ENCODE results near the gene CMTM5. TPM values are rescaled to one million over a fixed set of nuclear protein-coding genes. Genes with fewer than 3 reads are reported as not detected.

Gene CMTM5
- polyA plus RNA-seq, 1 donor (not counting 4 experiments of a cell fraction or from before 2014, with no cell fraction given), result not detected

- Histone ChIP-seq H3K27me3 (ENCODE audit: control insufficient read depth, extremely low read depth, insufficient read depth, low read length) (no peaks in the 10 kb centered on the region), H3K27ac (ENCODE audit: control insufficient read depth, insufficient read depth, low read length) (no peak overlapping the region), H3K9ac (ENCODE audit: control insufficient read depth, extremely low read depth, insufficient read depth, low read length) (peak overlapping the region; percentile 68), H3K4me1 (ENCODE audit: control insufficient read depth, extremely low read depth, insufficient read depth, low read length) (peaks cover 21% of the 10 kb centered on the region), H3K9me3 (ENCODE audit: control insufficient read depth, low read depth, low read length) (no peaks in the 10 kb centered on the region), H3K9me1 (ENCODE audit: control insufficient read depth, extremely low read depth, insufficient read depth, low read length) (no peaks in the 10 kb centered on the region), H3K4me2 (ENCODE audit: control insufficient read depth, extremely low read depth, insufficient read depth, low read depth, low read length) (peak overlapping the region; percentile 75), H4K20me1 (ENCODE audit: control insufficient read depth, extremely low read depth, insufficient read depth, low read length) (no peaks in the 10 kb centered on the region), H2AFZ (ENCODE audit: control insufficient read depth, low read length) (peak overlapping the region; percentile 73), H3K4me3 (ENCODE audit: control insufficient read depth in 2 of 3, extremely low read depth in 1 of 3, insufficient read depth in 2 of 3, low read depth in 1 of 3, low read length in 3 of 3) (peak overlapping the region in 2 of 3 experiments; percentile 32 to 54), H3K79me2 (ENCODE audit: control insufficient read depth, insufficient read depth, low read length) (no peaks in the 10 kb centered on the region), H3K36me3 (ENCODE audit: control insufficient read depth in 2 of 2, extremely low read depth in 1 of 2, insufficient read depth in 2 of 2, low read length in 2 of 2) (no peaks in the 10 kb centered on the region)
- FAIRE-seq (no peak), DNase-seq (ENCODE audit: low read depth, low spot score) (no peak)
- no peak for TF ChIP-seq EZH2 (IDR thresholded peaks at IDR 0.05; ENCODE audit: low read length)
- TF ChIP-seq, protein P1, sequence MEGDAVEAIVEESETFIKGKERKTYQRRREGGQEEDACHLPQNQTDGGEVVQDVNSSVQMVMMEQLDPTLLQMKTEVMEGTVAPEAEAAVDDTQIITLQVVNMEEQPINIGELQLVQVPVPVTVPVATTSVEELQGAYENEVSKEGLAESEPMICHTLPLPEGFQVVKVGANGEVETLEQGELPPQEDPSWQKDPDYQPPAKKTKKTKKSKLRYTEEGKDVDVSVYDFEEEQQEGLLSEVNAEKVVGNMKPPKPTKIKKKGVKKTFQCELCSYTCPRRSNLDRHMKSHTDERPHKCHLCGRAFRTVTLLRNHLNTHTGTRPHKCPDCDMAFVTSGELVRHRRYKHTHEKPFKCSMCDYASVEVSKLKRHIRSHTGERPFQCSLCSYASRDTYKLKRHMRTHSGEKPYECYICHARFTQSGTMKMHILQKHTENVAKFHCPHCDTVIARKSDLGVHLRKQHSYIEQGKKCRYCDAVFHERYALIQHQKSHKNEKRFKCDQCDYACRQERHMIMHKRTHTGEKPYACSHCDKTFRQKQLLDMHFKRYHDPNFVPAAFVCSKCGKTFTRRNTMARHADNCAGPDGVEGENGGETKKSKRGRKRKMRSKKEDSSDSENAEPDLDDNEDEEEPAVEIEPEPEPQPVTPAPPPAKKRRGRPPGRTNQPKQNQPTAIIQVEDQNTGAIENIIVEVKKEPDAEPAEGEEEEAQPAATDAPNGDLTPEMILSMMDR (optimal IDR thresholded peaks at IDR 0.05 in 1 of 3, IDR thresholded peaks at IDR 0.05 in 1 of 3, conservative IDR thresholded peaks at IDR 0.05 in 1 of 3; ENCODE audit: extremely low read depth in 1 of 3, insufficient read depth in 2 of 3, low read length in 3 of 3), result no peak
- dilution Hi-C loops (cut with MboI; ENCODE audit: extremely low pct_ligation_motif_present, low sequenced_read_pairs), result no loop called here
Measured at GRCh38 chr14:23364164-23365035, 12.4 kb upstream of the CMTM5 start.

DNA sequence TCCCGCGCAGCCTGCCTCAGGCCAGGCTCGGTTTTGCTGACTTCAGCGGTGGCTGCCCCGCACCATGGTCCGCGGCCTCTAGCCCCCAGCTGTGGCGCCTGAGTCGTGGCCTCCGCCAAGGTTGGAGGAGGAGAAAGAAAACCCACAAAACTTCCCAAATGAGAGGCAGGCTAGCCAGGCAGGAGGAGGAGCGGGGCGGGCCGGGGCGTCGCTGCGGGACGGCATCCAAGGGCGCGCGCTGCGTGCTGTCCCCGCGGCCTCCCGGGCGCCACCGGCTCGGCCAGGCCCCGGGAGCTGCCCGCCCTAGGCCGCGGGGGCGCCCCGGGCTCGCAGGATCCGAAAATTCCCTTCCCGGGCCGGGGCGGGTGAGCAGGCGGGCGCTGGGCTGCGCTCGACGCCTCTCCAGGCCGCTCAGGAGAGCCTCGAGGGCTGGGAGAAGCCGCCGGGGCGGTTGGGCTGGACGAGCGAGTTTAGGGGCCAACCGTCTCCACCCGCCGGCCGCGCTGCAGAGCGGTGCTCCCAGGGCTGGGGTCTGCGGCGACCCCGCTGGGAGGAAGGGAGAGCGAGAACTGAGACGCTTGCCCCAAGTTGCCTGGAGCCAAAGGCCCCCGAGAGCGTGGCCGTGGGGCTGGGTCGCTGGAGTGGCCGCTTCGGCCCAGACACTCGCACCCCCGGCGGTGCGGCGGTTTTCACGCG, 11.7 kb upstream of the CMTM5 start, which contains the start of gene EFS:
Gene EFS, minus strand, starts transcription at position 137 of the 696 bp plus-strand sequence. CDS start 147 bp downstream, outside the sequence.
- no peaks in the 10 kb centered on the region for H3K27me3 ChIP-seq (ENCODE audit: control insufficient read depth, extremely low read depth, insufficient read depth, low read length)
- dilution Hi-C loops (cut with MboI; ENCODE audit: extremely low pct_ligation_motif_present, low sequenced_read_pairs), result no loop called here
- peak within 1 kb of the TSS; percentile 32 to 60 (median 54) for H3K4me3 ChIP-seq (ENCODE audit: control insufficient read depth in 2 of 3, extremely low read depth in 1 of 3, insufficient read depth in 2 of 3, low read depth in 1 of 3, low read length in 3 of 3)
- H2AFZ ChIP-seq (ENCODE audit: control insufficient read depth, low read length), result peak within 1 kb of the TSS; percentile 75
- no peaks in the 10 kb centered on the region for H4K20me1 ChIP-seq (ENCODE audit: control insufficient read depth, extremely low read depth, insufficient read depth, low read length)
- H3K4me1 ChIP-seq (ENCODE audit: control insufficient read depth, extremely low read depth, insufficient read depth, low read length), result peaks cover 21% of the 10 kb centered on the region
- H3K9me3 ChIP-seq (ENCODE audit: control insufficient read depth, low read depth, low read length), result no peaks in the 10 kb centered on the region
- H3K36me3 ChIP-seq (ENCODE audit: control insufficient read depth in 2 of 2, extremely low read depth in 1 of 2, insufficient read depth in 2 of 2, low read length in 2 of 2), result no peaks in the 10 kb centered on the region
- no peak for TF ChIP-seq EZH2 (IDR thresholded peaks at IDR 0.05; ENCODE audit: low read length)
- TF ChIP-seq, protein P1 (optimal IDR thresholded peaks at IDR 0.05 in 1 of 3, IDR thresholded peaks at IDR 0.05 in 1 of 3, conservative IDR thresholded peaks at IDR 0.05 in 1 of 3; ENCODE audit: extremely low read depth in 1 of 3, insufficient read depth in 2 of 3, low read length in 3 of 3), result no peak
- H3K9me1 ChIP-seq (ENCODE audit: control insufficient read depth, extremely low read depth, insufficient read depth, low read length), result no peaks in the 10 kb centered on the region
- H3K4me2 ChIP-seq (ENCODE audit: control insufficient read depth, extremely low read depth, insufficient read depth, low read depth, low read length), result peak within 1 kb of the TSS; percentile 75
- no peak for DNase-seq (ENCODE audit: low read depth, low spot score)
- no peaks in the 10 kb centered on the region for H3K79me2 ChIP-seq (ENCODE audit: control insufficient read depth, insufficient read depth, low read length)
- peak within 1 kb of the TSS; percentile 39 for H3K27ac ChIP-seq (ENCODE audit: control insufficient read depth, insufficient read depth, low read length)
- peak within 1 kb of the TSS; percentile 68 for H3K9ac ChIP-seq (ENCODE audit: control insufficient read depth, extremely low read depth, insufficient read depth, low read length)
- no peak for FAIRE-seq

All from keratinocyte (primary cell).